ENCODE measurements around the gene IL12RB2.

Gene IL12RB2

GRCh38 chr1:67372898-67373297 is 65.2 kb downstream of the IL12RB2 start:
- H3K79me1 ChIP-seq (ENCODE audit: low read length), result no peaks in the 10 kb centered on the region
- H3K4me3 ChIP-seq (ENCODE audit: low read depth, low read length), result no peak overlapping the region
- no peaks in the 10 kb centered on the region for H3K36me3 ChIP-seq (ENCODE audit: control insufficient read depth in 1 of 2, insufficient read depth in 2 of 2, low read length in 2 of 2)
- H3K79me2 ChIP-seq (ENCODE audit: control insufficient read depth, insufficient read depth, low read length, poor library complexity), result no peaks in the 10 kb centered on the region
- H2AFZ ChIP-seq (ENCODE audit: insufficient read depth, low read length, poor library complexity), result no peak overlapping the region
- no peak overlapping the region for H3K23ac ChIP-seq (ENCODE audit: low read length)
- H3K4me1 ChIP-seq (ENCODE audit: control insufficient read depth in 1 of 2, insufficient read depth in 2 of 2, low read length in 2 of 2), result peaks cover 5 to 11% of the 10 kb centered on the region in 2 experiments
- H3K27ac ChIP-seq (ENCODE audit: low read depth, low read length), result no peak overlapping the region
- no peak overlapping the region for H2AK5ac ChIP-seq (ENCODE audit: low read length)
- no peak for DNase-seq
- no peak overlapping the region for H3K18ac ChIP-seq (ENCODE audit: low read length)
- H3K9me3 ChIP-seq (ENCODE audit: insufficient read depth, low read depth, low read length), result no peaks in the 10 kb centered on the region
- no peak overlapping the region for H2BK5ac ChIP-seq (ENCODE audit: low read depth, low read length, poor library complexity)
- no peak overlapping the region for H3K4me2 ChIP-seq (ENCODE audit: low read length)
- no peaks in the 10 kb centered on the region for H3K27me3 ChIP-seq (ENCODE audit: insufficient read depth, low read length)
- no peak overlapping the region for H2BK12ac ChIP-seq (ENCODE audit: low read length)
- H4K12ac ChIP-seq (ENCODE audit: low read depth, low read length), result no peak overlapping the region
- no peak overlapping the region for H3K9ac ChIP-seq (ENCODE audit: low read length)
- H4K8ac ChIP-seq (ENCODE audit: low read depth, low read length), result no peak overlapping the region
- H2BK120ac ChIP-seq (ENCODE audit: insufficient read depth, low read length, poor library complexity), result no peak overlapping the region
- H3K14ac ChIP-seq (ENCODE audit: low read length), result no peak overlapping the region
- no peak overlapping the region for H3K4ac ChIP-seq (ENCODE audit: low read depth, low read length)
- no peak overlapping the region for H4K91ac ChIP-seq (ENCODE audit: low read depth, low read length)

GRCh38 chr1:67376381-67376780 is 68.7 kb downstream of the IL12RB2 start:
- no peaks in the 10 kb centered on the region for H3K27me3 ChIP-seq (ENCODE audit: insufficient read depth, low read length)
- no peak overlapping the region for H3K27ac ChIP-seq (ENCODE audit: low read depth, low read length)
- H4K91ac ChIP-seq (ENCODE audit: low read depth, low read length), result no peak overlapping the region
- H3K18ac ChIP-seq (ENCODE audit: low read length), result no peak overlapping the region
- H3K9me3 ChIP-seq (ENCODE audit: insufficient read depth, low read depth, low read length), result no peaks in the 10 kb centered on the region
- no peak overlapping the region for H3K23ac ChIP-seq (ENCODE audit: low read length)
- H3K14ac ChIP-seq (ENCODE audit: low read length), result no peak overlapping the region
- H3K79me1 ChIP-seq (ENCODE audit: low read length), result no peaks in the 10 kb centered on the region
- H4K12ac ChIP-seq (ENCODE audit: low read depth, low read length), result no peak overlapping the region
- DNase-seq, result peak; percentile 90 to 95
- H4K8ac ChIP-seq (ENCODE audit: low read depth, low read length), result no peak overlapping the region
- H3K4ac ChIP-seq (ENCODE audit: low read depth, low read length), result no peak overlapping the region
- no CpG with 5 or more reads among the region's 3 CpGs for WGBS (ENCODE audit: extremely low coverage, insufficient coverage, insufficient read length)
- H3K9ac ChIP-seq (ENCODE audit: low read length), result no peak overlapping the region
- no peaks in the 10 kb centered on the region for H3K36me3 ChIP-seq (ENCODE audit: control insufficient read depth in 1 of 2, insufficient read depth in 2 of 2, low read length in 2 of 2)
- H2BK5ac ChIP-seq (ENCODE audit: low read depth, low read length, poor library complexity), result no peak overlapping the region
- H3K4me2 ChIP-seq (ENCODE audit: low read length), result peak overlapping the region; percentile 13
- H2AFZ ChIP-seq (ENCODE audit: insufficient read depth, low read length, poor library complexity), result no peak overlapping the region
- H3K79me2 ChIP-seq (ENCODE audit: control insufficient read depth, insufficient read depth, low read length, poor library complexity), result no peaks in the 10 kb centered on the region
- no peak overlapping the region for H2AK5ac ChIP-seq (ENCODE audit: low read length)
- H2BK120ac ChIP-seq (ENCODE audit: insufficient read depth, low read length, poor library complexity), result no peak overlapping the region
- peaks cover 5 to 11% of the 10 kb centered on the region in 2 experiments for H3K4me1 ChIP-seq (ENCODE audit: control insufficient read depth in 1 of 2, insufficient read depth in 2 of 2, low read length in 2 of 2)
- H2BK12ac ChIP-seq (ENCODE audit: low read length), result no peak overlapping the region
- H3K4me3 ChIP-seq (ENCODE audit: low read depth, low read length), result no peak overlapping the region

GRCh38 chr1:67377253-67377652 is 69.6 kb downstream of the IL12RB2 start:
- H3K79me2 ChIP-seq (ENCODE audit: control insufficient read depth, insufficient read depth, low read length, poor library complexity), result no peaks in the 10 kb centered on the region
- H2AK5ac ChIP-seq (ENCODE audit: low read length), result no peak overlapping the region
- no peak overlapping the region for H3K18ac ChIP-seq (ENCODE audit: low read length)
- no peaks in the 10 kb centered on the region for H3K36me3 ChIP-seq (ENCODE audit: control insufficient read depth in 1 of 2, insufficient read depth in 2 of 2, low read length in 2 of 2)
- no peaks in the 10 kb centered on the region for H3K9me3 ChIP-seq (ENCODE audit: insufficient read depth, low read depth, low read length)
- H3K14ac ChIP-seq (ENCODE audit: low read length), result no peak overlapping the region
- no peak overlapping the region for H3K27ac ChIP-seq (ENCODE audit: low read depth, low read length)
- no peak overlapping the region for H3K9ac ChIP-seq (ENCODE audit: low read length)
- no peaks in the 10 kb centered on the region for H3K27me3 ChIP-seq (ENCODE audit: insufficient read depth, low read length)
- no peak overlapping the region for H3K4me3 ChIP-seq (ENCODE audit: low read depth, low read length)
- no peak overlapping the region for H3K23ac ChIP-seq (ENCODE audit: low read length)
- no peak overlapping the region for H2BK120ac ChIP-seq (ENCODE audit: insufficient read depth, low read length, poor library complexity)
- no peak overlapping the region for H4K12ac ChIP-seq (ENCODE audit: low read depth, low read length)
- H2BK5ac ChIP-seq (ENCODE audit: low read depth, low read length, poor library complexity), result no peak overlapping the region
- H4K8ac ChIP-seq (ENCODE audit: low read depth, low read length), result no peak overlapping the region
- H3K4ac ChIP-seq (ENCODE audit: low read depth, low read length), result no peak overlapping the region
- DNase-seq, result no peak
- no peak overlapping the region for H4K91ac ChIP-seq (ENCODE audit: low read depth, low read length)
- no peak overlapping the region for H3K4me2 ChIP-seq (ENCODE audit: low read length)
- H2BK12ac ChIP-seq (ENCODE audit: low read length), result no peak overlapping the region
- WGBS (ENCODE audit: extremely low coverage, insufficient coverage, insufficient read length), result no CpG with 5 or more reads among the region's 1 CpG
- no peak overlapping the region for H2AFZ ChIP-seq (ENCODE audit: insufficient read depth, low read length, poor library complexity)
- no peaks in the 10 kb centered on the region for H3K79me1 ChIP-seq (ENCODE audit: low read length)
- peaks cover 5 to 8% of the 10 kb centered on the region in 2 experiments for H3K4me1 ChIP-seq (ENCODE audit: control insufficient read depth in 1 of 2, insufficient read depth in 2 of 2, low read length in 2 of 2)

GRCh38 chr1:67381154-67381553 is 73.5 kb downstream of the IL12RB2 start:
- Histone ChIP-seq H3K79me1 (ENCODE audit: low read length) (no peaks in the 10 kb centered on the region), H2BK12ac (ENCODE audit: low read length) (no peak overlapping the region), H3K79me2 (ENCODE audit: control insufficient read depth, insufficient read depth, low read length, poor library complexity) (no peaks in the 10 kb centered on the region), H4K12ac (ENCODE audit: low read depth, low read length) (no peak overlapping the region), H2BK120ac (ENCODE audit: insufficient read depth, low read length, poor library complexity) (no peak overlapping the region), H3K4me1 (ENCODE audit: control insufficient read depth in 1 of 2, insufficient read depth in 2 of 2, low read length in 2 of 2) (peaks cover 2 to 4% of the 10 kb centered on the region in 2 experiments), H3K27me3 (ENCODE audit: insufficient read depth, low read length) (no peaks in the 10 kb centered on the region), H3K4me3 (ENCODE audit: low read depth, low read length) (no peak overlapping the region), H3K4ac (ENCODE audit: low read depth, low read length) (no peak overlapping the region), H4K8ac (ENCODE audit: low read depth, low read length) (no peak overlapping the region), H3K27ac (ENCODE audit: low read depth, low read length) (no peak overlapping the region), H2AFZ (ENCODE audit: insufficient read depth, low read length, poor library complexity) (no peak overlapping the region), H3K36me3 (ENCODE audit: control insufficient read depth in 1 of 2, insufficient read depth in 2 of 2, low read length in 2 of 2) (peaks cover 2 to 6% of the 10 kb centered on the region in 2 experiments), H2BK5ac (ENCODE audit: low read depth, low read length, poor library complexity) (no peak overlapping the region), H3K14ac (ENCODE audit: low read length) (no peak overlapping the region), H3K4me2 (ENCODE audit: low read length) (no peak overlapping the region), H3K9ac (ENCODE audit: low read length) (no peak overlapping the region), H2AK5ac (ENCODE audit: low read length) (no peak overlapping the region), H3K23ac (ENCODE audit: low read length) (no peak overlapping the region), H3K18ac (ENCODE audit: low read length) (no peak overlapping the region), H3K9me3 (ENCODE audit: insufficient read depth, low read depth, low read length) (peaks cover 7% of the 10 kb centered on the region), H4K91ac (ENCODE audit: low read depth, low read length) (no peak overlapping the region)
- WGBS (ENCODE audit: extremely low coverage, insufficient coverage, insufficient read length), result no CpG with 5 or more reads among the region's 4 CpGs
- DNase-seq, result no peak
